CD4-positive, alpha-beta T cell treated with Interleukin-15 for 4 hours (primary cell): ENCODE measurements around the gene PDCD5.
A peak's percentile ranks its signal among the peaks of the same experiment; 100 is the strongest.
"Not testable (repeated sequence)": the region's sequence is repeated elsewhere in the genome, so short reads cannot be mapped to it uniquely, and the experiment has no call there.

Source experiments
- DNase-seq: peaks from one replicate; pipeline ENCODE4 v3.0.0-alpha.2; 2020; ENCODE audit warnings: low spot score

PDCD5 gene, protein sequence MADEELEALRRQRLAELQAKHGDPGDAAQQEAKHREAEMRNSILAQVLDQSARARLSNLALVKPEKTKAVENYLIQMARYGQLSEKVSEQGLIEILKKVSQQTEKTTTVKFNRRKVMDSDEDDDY

DNA sequence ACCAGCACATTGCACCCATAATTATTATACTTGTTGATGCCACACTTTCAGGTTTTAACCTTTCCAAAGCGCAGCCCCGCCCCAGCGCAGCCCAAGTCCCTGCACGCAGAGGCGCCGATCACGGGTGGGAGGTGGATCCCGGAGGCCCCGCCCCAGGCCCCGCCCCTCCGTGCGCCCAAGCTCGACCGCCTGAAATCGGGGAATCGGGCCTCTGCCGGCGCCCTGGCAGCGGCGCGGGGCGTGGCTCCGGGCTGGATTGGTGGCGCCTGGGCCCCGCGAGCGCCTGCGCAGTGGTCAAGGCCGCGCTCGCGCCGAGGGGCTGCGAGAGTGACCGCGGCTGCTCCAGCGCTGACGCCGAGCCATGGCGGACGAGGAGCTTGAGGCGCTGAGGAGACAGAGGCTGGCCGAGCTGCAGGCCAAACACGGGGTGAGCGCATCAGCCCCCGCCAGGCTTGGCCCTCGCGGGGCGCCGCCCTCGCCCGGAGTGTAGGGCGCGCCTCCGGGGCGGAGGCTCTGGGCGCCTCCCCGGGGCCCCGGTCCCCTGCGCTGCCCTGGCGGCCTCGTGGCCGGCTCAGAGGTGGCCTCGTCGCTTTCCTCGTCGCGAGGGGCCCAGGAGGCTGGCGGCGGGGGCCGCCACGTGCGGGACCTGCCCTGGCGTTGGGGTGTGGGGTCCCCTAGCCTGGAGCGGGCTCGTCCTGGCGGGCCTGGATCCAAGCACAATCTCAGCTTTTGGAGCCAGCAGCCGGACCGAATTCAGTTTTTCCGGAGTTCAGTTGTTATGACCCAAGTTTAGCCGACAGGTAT is at the start of gene PDCD5:
PDCD5 (plus strand) TSS at position 290 of the 804 bp plus-strand sequence; CDS start at position 362, 72 bp downstream.
- DNase-seq: peak; percentile 98

DNA sequence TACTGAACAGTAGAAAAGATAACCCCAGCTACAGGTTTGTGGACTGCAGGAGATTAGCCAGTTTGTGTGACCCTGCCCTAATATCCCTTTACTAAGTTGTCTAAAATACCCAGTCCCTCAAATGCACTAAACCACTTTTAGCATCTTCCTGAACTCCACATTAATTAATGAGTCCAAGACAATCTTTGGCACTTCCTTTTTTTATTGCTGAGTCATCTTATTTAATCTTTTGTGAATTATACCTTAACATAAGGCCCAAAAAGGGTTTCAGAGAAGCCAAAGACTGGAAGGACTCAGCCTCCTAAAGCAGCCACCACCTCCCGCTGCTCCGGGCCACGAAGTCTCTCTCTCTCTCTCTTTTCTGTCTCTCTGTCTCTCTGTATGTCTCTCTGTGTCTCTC is 48.8 kb upstream of the PDCD5 start:
- no peak for DNase-seq

DNA sequence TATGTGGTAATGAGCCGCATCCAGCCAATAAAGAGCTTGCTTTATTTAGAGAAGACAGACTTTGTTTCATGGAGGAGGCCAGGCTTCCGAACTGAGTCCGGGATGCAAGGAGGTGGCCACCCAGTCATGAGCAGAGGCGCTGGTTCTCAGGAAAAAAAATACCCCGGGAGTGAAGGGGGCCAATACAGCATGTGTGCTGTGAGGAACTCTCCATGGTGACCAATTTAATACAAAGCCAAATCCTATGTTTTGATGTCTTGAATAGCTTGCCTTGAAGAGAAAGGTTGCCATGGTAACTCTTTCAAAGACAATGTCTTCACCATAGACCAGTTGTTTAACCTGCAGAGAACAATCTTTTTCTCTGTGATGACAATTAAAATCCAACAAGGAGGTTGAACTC is 43.4 kb upstream of the PDCD5 start:
- no peak for DNase-seq

DNA sequence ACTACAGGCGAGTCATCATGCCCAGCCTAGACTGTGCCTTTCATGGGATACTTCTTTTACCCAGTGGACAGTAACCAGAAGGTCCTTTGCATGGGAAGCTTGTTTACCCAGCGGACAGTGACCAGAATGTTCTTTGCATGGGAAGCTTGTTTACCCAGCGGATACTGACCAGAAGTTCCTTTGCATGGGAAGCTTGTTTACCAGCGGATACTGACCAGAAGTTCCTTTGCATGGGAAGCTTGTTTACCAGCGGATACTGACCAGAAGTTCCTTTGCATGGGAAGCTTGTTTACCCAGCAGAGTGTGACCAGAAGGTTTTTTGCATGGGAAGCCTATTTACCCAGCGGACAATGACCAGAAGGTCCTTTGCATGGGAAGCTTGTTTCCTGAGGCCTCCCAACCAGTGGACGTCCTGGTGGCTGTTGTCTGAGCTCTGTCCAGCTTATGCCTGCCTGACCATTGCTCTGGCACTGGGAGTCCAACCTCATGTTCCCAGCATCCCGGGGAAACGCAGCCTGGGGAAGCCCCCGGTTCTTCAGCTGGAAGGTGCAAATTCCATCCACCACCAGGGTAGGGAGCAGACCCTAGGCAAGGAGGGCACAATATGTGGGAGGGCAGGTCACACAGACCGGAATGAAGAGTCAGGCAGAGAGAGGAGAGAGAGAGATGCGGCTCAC is 41.6 kb upstream of the PDCD5 start:
- no peak for DNase-seq

DNA sequence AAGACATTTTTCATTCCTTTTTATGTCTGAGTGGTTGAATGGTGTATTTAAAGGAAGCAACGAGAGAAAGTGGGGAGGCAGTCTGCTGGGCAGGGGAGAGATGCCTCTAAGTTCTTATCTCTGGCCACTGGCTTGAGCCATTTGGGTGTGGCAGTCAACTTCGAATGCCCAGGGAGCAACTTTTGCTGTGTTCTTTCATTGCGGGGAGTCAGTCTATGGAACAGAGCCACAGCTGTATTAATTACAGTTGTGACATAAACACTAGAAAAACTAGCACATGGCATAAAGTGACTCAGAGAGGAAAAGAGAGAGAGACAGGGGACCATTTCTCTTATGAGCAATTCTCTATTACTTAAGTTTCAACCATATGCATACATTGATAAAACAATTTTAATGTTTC is 40.4 kb upstream of the PDCD5 start:
- no peak for DNase-seq

DNA sequence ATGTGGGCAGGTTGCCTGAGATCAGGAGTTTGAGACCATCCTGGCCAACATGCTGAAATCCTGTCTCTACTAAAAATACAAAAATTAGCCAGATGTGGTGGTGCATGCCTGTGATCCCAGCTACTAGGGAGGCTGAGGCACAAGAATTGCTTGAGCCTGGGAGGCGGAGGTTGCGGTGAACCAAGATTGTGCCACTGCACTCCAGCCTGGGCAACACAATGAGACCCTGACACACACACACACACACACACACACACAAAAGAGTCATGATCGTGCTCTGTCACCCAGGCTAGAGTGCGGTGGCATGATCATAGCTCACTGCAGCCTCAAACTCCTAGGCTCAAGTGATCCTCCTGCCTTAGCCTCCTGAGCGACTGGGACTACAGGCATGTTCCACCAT is 39.6 kb upstream of the PDCD5 start:
- not testable (repeated sequence) for DNase-seq

DNA sequence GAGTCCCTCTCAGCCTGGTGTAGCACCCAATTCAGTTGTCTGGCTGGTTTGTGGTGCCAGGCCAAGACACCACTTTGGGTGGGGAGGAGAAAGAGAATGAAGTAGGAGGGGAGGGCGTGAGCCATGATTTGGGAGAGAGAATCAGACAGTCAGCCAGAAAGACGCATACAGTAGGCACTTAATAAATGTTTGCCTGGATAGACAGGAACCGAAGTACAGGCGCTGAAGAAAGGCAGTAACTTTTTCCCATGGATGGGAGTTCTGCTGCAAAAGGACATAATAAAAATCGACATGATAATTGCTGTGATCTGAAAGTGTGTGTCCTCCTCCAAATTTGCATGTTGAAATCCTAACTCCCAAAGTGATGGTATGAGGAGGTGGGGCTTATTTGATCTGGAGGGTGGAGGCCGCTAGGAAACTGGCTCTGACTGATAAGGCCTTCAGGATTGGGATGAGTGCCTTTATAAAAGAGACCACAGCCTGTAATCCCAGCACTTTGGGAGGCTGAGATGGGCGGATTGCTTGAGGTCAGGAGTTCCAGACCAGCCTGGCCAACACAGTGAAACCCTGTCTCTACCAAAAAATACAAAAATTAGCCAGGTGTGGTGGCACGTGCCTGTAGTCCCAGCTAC is 38.4 kb upstream of the PDCD5 start:
- no peak for DNase-seq

DNA sequence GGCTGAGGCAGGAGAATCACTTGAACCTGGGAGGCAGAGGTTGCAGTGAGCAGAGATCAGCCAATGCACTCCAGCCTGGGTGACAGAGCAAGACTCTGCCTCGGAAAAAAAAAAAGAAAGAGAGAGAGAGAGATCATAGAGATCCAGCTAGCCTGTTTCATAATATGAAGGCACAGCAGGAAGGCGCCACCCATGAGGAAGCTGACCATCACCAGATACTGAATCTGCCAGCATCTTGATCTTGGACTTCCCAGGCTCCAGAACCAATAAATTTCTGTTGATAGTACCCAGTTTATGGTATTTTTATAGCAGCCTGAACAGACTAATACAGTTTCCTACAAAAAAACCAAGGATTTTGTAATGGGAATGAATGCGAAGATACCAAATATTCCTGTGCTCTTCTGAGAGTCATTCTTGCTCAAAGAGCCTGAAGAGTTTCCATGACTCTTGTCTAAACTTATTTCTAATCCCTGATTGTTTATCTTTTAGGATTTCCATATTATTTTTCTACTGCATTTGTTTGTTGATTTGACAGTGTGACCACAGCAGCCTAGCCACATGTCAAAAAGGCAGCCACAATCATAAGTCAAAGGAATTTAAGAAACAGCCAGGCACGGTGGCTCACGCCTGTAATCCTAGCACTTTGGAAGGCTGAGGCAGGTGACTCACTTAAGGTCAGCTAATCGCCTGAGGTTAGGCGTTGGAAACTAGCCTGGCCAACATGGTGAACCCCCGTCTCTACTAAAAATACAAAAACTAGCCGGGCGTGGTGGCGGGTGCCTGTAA is 37.7 kb upstream of the PDCD5 start:
- DNase-seq: no peak

DNA sequence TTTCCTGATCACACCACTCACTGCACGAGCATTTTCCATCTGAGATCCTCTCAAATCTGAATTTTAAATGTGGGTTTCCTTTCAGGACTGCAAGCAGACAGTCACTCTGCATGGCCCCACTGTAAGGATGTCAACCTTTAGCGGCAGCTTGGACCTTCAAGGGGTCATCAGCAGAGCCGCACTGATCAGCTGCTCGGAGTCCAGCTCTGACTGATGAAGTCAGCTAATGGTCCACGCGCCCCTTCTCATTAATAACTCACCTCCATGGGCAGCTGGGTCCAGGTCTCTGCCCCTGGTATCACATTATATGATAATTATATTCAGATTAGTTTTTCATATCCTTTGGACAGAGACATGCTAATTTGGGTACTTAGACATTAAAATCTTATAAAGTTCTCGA is 36.1 kb upstream of the PDCD5 start:
- DNase-seq: no peak

DNA sequence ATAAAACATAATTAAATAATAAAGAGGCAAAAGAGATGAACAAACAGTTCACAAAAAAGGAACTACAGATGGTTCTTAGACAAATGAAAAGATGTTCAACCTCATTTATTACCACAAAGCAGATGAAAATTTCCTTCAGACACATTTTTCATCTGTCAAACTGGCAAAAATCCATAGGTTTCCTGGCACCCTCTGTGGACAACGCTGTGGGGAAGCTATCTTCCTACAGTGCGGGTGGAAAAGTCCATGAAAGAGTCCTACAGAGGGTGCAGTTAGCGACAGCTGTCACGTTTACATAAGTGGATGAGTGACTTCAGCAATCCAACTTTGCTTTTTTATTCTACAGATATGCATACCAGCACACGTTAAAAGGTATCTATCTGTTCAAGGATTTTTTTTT is 30.3 kb upstream of the PDCD5 start:
- DNase-seq: no peak

DNA sequence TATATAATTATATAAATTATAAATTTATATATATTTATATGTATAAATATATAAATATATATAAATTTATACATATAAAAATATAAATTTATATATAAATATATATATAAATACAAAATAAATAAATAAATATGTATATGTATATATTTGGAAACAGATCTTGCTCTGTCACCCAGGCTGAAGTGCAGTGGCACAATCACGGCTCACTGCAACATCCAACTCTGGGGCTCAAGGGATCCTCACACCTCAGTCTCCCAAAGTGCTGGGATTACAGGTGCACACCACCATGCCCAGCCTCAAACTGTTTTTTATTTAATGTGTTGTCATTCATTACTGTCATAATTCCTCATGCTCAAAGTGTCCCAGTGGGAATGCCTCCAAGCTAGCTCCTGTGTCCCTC is 25.2 kb upstream of the PDCD5 start:
- DNase-seq: no peak

DNA sequence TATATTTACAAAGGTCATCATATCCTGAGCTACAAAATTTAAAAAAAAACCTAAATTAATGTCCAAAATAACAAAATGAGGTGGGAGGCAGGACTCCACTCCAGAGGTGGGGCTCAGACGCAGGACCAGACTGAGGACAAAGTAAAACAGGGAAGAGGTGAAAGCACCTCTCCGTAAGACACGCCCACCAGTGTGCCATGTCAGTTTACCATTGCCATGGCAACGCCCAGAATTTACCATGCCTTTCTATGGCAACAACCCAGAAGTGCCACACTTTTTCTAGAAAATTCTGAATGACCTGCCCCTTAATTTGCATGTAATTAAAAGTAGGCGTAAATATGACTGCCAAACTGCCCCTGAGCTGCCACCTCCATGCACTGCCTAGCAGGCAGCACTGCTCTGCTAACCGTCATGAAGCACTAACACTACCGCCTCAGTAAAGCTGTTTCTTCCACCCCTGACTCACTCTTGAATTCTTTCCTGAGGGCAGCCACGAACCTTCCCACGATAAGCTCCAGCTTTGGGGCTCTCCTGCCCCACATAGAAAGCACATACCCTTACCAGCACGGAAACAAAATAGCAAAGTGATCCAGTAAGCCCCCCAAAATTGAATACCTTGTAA is 22.3 kb upstream of the PDCD5 start:
- no peak for DNase-seq

DNA sequence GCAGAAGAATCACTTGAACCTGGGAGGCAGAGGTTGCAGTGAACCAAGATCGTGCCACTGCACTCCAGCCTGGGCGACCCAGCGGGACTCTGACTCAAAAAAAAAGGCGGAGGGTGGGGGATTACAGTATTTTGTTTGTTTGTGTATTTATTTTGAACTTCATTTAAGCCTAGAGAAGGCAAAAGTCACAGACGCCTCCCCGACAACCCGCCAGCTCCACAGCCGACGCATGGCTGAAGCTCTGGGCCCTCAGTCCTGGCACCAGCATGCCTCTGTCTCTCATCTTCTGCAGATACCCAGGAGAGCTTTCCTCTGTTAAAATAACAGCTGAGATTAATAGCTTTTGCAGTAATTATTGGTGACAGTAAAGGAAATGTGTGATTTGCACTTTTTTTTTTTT is 17.2 kb upstream of the PDCD5 start:
- no peak for DNase-seq

DNA sequence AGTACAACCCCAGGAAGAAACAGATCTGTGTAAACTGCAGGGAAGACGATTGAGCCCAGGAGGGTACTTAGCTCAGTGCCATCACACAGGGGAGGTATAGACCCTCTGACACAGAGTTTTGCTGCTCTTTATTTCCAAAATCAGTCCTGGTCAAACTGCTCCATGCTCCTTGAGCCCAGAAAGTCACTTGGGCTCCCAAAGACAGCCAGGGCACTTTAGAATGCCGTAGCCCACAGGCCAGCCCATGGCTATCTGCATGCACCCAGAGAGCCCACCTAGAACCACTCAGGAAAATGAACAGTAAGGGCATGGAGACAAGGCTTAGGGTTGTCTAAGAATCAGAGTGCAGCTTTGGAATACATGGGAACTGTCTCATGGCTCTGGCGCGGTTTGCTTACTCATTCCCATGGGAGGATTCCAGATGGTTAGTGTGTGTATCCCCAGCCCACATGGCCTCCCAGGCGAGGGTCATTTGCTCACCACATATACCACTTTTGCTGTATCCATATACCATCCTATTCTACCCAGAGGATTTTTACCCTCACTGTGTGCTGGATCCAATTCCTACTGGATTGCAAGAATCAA is 14.7 kb upstream of the PDCD5 start:
- no peak for DNase-seq

DNA sequence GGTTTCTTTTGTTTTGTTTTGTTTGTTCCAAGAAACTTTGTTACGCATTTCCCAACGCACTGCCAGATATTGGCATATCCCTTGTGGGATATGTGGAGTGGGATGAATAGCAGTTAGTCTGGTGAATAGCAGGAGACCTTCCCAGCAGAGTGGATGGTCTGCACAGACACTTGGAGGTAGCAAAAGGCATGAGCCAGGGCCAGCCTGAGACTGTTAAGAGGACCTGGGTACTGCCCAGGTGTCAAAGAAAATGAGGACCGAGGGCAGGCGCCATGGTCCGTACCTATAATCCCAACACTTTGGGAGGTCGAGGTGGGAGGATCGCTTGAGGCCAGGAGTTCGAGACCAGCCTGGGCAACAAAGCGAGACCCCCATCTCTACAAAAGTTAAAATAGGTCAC is 13.5 kb upstream of the PDCD5 start:
- no peak for DNase-seq

DNA sequence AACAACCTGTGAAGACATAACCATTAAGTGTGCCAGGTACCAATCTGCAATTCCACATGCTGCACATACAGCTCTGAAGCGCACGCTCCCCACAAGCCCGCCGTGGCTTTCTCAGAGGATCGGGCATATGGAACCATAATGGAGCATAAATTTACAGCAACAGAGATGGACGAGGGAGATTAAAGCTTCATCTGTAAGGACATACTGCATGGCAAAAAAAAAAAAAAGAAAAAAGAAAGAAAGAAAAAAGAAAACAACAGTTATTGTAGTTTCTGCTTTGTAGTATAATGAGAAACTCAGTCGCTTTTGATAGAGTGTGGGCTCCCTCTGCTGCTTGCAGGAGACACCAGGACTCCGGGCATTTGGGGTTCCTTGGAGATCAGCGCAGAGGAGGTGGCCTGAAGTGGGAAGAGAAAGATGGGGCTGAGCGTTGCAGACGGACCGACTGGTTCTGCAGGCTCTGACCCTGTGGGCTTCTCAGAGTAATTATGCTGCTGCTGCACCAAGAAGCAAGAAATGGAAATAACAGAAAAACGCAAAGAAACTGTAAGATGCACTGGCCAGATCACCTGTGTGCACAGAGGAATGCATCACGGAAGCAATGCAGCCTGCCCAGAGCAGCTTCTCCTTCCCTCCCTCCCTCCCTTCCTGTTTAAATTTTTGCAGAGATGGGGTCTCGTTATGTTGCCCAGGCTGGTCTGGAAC is 10.8 kb upstream of the PDCD5 start:
- peak; percentile 54 for DNase-seq

DNA sequence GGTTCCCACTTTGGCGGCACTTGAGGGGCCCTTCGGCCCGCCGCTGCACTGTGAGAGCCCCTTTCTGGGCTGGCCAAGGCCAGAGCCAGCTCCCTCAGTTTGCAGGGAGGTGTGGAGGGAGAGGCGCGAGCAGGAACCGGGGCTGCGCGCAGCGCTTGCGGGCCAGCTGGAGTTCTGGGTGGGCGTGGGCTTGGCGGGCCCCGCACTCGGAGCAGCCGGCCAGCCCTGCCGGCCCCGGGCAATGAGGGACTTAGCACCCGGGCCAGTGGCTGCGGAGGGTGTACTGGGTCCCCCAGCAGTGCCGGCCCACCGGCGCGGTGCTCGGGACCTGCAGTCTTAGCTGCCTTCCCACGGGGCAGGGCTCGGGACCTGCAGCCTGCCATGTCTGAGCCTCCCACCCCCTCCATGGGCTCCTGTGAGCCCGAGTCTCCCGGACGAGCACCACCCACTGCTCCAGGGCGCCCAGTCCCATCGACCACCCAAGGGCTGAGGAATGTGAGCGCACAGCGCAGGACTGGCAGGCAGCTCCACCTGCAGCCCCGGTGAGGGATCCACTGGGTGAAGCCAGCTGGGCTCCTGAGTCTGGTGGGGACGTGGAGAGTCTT is 9.4 kb upstream of the PDCD5 start:
- DNase-seq: not testable (repeated sequence)

DNA sequence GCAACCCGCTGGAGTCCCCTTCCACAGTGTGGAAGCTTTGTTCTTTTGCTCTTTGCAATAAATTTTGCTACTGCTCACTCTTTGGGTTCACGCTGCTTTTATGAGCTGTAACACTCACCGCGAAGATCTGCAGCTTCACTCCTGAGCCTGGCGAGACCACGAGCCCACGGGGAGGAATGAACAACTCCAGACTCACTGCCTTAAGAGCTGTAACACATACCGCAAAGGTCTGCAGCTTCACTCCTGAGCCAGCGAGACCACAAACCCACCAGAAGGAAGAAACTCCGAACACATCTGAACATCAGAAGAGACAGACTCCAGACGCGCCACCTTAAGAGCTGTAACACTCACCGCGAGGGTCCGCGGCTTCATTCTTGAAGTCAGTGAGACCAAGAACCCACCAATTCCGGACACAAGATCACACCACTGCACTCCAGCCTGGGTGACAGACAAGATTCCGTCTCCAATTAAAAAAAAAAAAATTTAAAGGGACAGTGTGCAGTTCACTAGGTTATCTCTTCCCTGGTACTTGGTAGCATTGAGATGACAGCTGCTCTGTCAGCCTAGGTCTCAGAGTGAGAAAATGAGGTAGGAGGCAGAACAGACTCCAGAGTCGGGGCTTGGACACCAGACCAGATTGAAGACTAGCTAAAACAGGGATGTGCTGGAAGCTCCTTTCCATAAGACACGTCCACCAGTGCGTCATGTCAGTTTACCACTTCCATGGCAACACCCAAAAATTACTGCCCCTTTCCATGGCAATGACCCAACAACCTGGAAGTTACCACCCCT is 8.1 kb upstream of the PDCD5 start:
- DNase-seq: not testable (repeated sequence)

DNA sequence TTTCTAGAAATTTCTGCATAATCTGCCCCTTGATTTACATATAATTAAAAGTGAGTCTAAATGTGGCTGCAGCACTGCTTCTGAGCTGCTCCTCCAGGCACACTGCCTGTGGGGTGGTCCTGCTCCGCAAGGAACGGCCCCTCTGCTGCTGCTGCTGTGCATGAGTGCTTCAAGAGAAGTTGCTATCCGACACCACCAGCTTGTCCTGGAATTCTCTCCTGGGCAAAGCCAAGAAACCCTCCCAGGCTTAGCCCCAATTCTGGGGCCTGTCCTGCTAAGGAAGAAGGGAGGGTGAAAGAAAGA is 7.5 kb upstream of the PDCD5 start:
- no peak for DNase-seq

DNA sequence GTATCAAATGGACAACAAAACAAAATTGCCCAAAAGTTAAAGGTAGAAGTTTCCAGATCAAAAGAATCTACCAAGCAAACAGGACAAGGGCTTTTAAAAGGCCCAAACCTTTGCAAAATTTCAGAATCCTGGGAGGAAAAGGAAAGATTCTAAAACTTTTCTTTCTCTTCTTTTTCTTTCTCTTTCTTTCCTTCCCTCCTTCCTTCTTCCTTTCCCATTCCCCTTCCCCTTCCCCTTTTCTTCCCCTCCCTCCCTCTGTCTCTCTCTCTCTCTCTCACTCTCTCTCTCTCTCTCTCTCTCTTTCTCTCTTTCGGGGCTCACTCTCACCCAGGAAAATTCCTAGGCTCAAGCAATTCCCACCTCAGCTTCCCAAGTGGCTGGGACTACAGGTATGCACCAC is 4.2 kb upstream of the PDCD5 start:
- DNase-seq: no peak
